IPS-18a (cell line): ENCODE results near the gene MYL4.

Experiments used
- H3K27ac ChIP-seq: one replicate; pipeline ENCODE4 v1.5.1; 2013; ENCODE audit warnings: low read length
- H3K27me3 ChIP-seq: one replicate; pipeline ENCODE4 v1.6.1; 2013; ENCODE audit warnings: mild to moderate bottlenecking, low read length; ENCODE audit not compliant: control insufficient read depth, insufficient read depth
- H3K36me3 ChIP-seq: one replicate; pipeline ENCODE4 v1.6.1; 2013; ENCODE audit warnings: low read depth, low read length; ENCODE audit not compliant: control insufficient read depth
- H3K4me1 ChIP-seq: one replicate; pipeline ENCODE4 v1.6.1; 2013; ENCODE audit warnings: low read depth, low read length; ENCODE audit not compliant: control insufficient read depth
- H3K4me3 ChIP-seq: one replicate; pipeline ENCODE4 v1.5.1; 2013; ENCODE audit warnings: low read length
- H3K9ac ChIP-seq: one replicate; pipeline ENCODE4 v1.6.1; 2013; ENCODE audit warnings: mild to moderate bottlenecking, low read length, moderate library complexity
- H3K9me3 ChIP-seq: one replicate; pipeline ENCODE4 v1.6.1; 2013; ENCODE audit warnings: low read depth, low read length; ENCODE audit not compliant: control insufficient read depth

The MYL4 gene

GRCh38 chr17:47235923-47236322 is 26.8 kb downstream of the MYL4 start:
- no peaks in the 10 kb centered on the region for H3K27me3 ChIP-seq
- no peak overlapping the region for H3K27ac ChIP-seq
- H3K9ac ChIP-seq, result no peak overlapping the region
- H3K4me1 ChIP-seq, result no peaks in the 10 kb centered on the region
- no peak overlapping the region for H3K4me3 ChIP-seq
- H3K36me3 ChIP-seq, result no peaks in the 10 kb centered on the region
- H3K9me3 ChIP-seq, result no peaks in the 10 kb centered on the region

GRCh38 chr17:47237841-47238240 is 28.7 kb downstream of the MYL4 start:
- Histone ChIP-seq H3K4me3 (no peak overlapping the region), H3K9ac (no peak overlapping the region), H3K9me3 (no peaks in the 10 kb centered on the region), H3K27ac (no peak overlapping the region), H3K27me3 (no peaks in the 10 kb centered on the region), H3K4me1 (no peaks in the 10 kb centered on the region), H3K36me3 (no peaks in the 10 kb centered on the region)

DNA sequence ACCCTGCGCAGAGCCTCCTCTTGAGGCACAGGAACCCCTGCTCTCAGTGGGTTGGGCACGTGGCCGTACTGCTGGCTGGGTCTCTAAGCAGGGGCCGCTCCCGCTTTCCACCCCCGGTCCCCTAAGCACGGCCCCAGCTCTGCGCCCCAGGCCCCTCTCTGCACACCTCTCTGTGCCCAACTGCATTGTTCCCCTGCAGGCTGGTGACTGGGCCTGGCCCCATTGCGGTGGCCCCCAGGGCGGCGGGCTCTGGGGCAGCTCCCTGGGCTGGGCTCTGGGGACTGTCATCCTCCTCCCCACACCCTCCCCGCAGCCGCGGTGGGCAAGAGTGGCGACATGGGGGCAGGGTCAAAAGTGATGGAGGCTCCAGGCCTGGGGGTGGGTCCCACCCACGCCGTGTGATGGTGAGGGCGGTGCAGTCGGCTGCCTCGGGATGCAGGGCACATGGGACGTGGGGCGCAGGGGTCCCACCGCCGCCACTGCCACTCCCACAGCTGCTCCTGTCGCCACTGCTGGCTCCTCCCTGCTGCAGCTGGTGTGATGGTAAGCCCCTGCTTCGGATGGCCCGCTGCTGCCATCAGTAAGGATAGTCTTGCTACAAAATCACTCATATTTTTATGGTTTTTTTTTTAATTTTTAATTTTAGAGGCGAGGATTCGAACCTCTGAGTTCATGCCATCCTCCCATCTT is 29.3 kb downstream of the MYL4 start:
- Histone ChIP-seq H3K4me1 (no peaks in the 10 kb centered on the region), H3K9ac (no peak overlapping the region), H3K27ac (no peak overlapping the region), H3K27me3 (no peaks in the 10 kb centered on the region), H3K4me3 (no peak overlapping the region), H3K36me3 (no peaks in the 10 kb centered on the region), H3K9me3 (no peaks in the 10 kb centered on the region)

DNA sequence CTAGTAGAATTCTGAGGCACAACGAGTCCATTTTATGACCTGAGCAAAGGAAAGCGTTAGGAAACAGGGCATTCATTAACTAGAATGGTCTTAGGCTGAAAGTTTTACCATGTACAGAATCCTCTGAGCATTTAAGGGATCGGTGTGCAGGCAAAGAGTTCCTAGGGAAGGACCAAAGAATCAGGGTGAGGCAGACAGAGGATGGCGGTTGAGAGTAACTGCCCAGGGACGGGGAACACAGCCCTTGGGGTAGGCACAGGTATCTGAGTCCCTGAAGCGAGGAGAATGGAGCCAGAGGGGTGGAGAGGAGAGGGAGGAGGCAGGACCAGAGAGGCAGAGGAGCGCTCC is 30.4 kb downstream of the MYL4 start:
- no peak overlapping the region for H3K4me3 ChIP-seq
- no peak overlapping the region for H3K27ac ChIP-seq
- no peak overlapping the region for H3K9ac ChIP-seq
- no peaks in the 10 kb centered on the region for H3K36me3 ChIP-seq
- H3K4me1 ChIP-seq, result no peaks in the 10 kb centered on the region
- H3K27me3 ChIP-seq, result no peaks in the 10 kb centered on the region
- H3K9me3 ChIP-seq, result no peaks in the 10 kb centered on the region

GRCh38 chr17:47239967-47240651 is 31.0 kb downstream of the MYL4 start:
- Histone ChIP-seq H3K27ac (no peak overlapping the region), H3K4me1 (no peaks in the 10 kb centered on the region), H3K4me3 (no peak overlapping the region), H3K9me3 (no peaks in the 10 kb centered on the region), H3K9ac (no peak overlapping the region), H3K27me3 (no peaks in the 10 kb centered on the region), H3K36me3 (no peaks in the 10 kb centered on the region)

DNA sequence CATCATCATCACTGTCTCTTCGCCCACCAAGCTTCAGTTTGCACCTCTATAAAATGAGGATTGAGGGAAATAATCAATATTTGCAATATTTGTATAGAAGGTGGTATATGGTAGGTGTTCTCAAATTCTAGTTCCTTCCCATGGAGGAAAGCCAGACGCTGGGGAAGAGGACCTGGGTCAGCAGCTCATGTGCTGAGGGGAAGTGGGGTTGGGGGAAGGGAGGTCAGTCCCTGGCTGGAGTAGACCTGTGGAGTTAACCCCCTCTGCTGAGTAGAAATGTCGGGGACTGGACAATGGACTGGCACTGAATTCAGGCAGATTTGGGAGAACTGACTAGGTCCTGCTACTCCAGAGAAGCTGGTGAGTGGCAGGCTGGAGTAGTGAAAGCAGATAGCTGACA is 31.7 kb downstream of the MYL4 start:
- H3K36me3 ChIP-seq, result no peaks in the 10 kb centered on the region
- no peak overlapping the region for H3K9ac ChIP-seq
- H3K9me3 ChIP-seq, result no peaks in the 10 kb centered on the region
- H3K27ac ChIP-seq, result no peak overlapping the region
- no peak overlapping the region for H3K4me3 ChIP-seq
- no peaks in the 10 kb centered on the region for H3K4me1 ChIP-seq
- no peaks in the 10 kb centered on the region for H3K27me3 ChIP-seq

DNA sequence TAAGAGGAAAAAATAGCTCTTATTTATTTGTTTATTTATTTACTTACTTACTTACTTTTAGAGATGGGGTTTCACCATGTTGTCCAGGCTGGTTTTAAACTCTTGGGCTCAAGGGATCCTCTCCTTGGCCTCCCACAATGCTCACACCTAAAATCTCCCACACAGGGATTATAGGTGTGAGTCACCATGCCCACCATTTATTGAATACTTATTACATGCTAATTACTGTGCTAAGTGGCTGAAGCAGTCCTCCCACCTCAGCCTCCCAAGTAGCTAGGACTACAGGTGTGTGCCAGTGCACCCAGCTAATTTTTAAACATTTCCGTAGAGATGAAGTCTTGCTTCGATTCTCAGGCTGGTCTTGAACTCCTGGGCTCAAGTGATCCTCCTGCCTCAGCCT is 33.5 kb downstream of the MYL4 start:
- Histone ChIP-seq H3K9ac (no peak overlapping the region), H3K27me3 (no peaks in the 10 kb centered on the region), H3K4me3 (no peak overlapping the region), H3K27ac (no peak overlapping the region), H3K4me1 (no peaks in the 10 kb centered on the region), H3K9me3 (no peaks in the 10 kb centered on the region), H3K36me3 (no peaks in the 10 kb centered on the region)

- Histone ChIP-seq H3K4me1 (no peaks in the 10 kb centered on the region), H3K36me3 (no peaks in the 10 kb centered on the region), H3K27me3 (no peaks in the 10 kb centered on the region), H3K27ac (no peak overlapping the region), H3K9me3 (no peaks in the 10 kb centered on the region), H3K9ac (no peak overlapping the region), H3K4me3 (no peak overlapping the region)
Measured at GRCh38 chr17:47243737-47244598, 34.8 kb downstream of the MYL4 start.

GRCh38 chr17:47244697-47245096 is 35.5 kb downstream of the MYL4 start:
- Histone ChIP-seq H3K27me3 (no peaks in the 10 kb centered on the region), H3K9me3 (no peaks in the 10 kb centered on the region), H3K36me3 (no peaks in the 10 kb centered on the region), H3K4me1 (no peaks in the 10 kb centered on the region), H3K9ac (no peak overlapping the region), H3K27ac (no peak overlapping the region), H3K4me3 (no peak overlapping the region)

GRCh38 chr17:47246120-47246519 is 37.0 kb downstream of the MYL4 start:
- H3K36me3 ChIP-seq, result no peaks in the 10 kb centered on the region
- peaks cover 4% of the 10 kb centered on the region for H3K4me1 ChIP-seq
- H3K9ac ChIP-seq, result no peak overlapping the region
- H3K9me3 ChIP-seq, result no peaks in the 10 kb centered on the region
- no peaks in the 10 kb centered on the region for H3K27me3 ChIP-seq
- no peak overlapping the region for H3K4me3 ChIP-seq
- no peak overlapping the region for H3K27ac ChIP-seq

DNA sequence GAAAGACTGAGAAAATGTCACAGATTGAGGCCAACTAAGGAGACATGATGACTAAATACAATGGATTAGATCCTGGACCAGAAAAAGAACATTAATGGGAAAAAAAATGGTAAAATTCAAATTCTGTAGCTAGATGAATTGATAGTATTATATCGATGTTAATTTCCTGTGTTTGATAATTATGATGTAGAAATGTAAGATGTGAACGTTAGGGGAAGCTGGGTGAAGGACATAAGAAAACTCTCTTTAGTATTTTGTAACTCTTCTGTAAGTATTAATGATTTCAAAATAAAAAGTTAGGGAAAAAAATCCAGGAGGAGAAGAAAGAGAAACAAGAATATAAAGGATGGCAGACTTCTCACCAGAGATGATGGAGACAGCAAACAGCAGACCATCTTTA is 41.7 kb downstream of the MYL4 start:
- Histone ChIP-seq H3K27ac (no peak overlapping the region), H3K4me1 (peaks cover 22% of the 10 kb centered on the region), H3K36me3 (no peaks in the 10 kb centered on the region), H3K4me3 (no peak overlapping the region), H3K9ac (no peak overlapping the region), H3K9me3 (no peaks in the 10 kb centered on the region), H3K27me3 (peaks cover 40% of the 10 kb centered on the region)
